Esophagus squamous epithelium (tissue), 4 donors: Measurements from ENCODE around the gene SLC51A.

Experiments
- CTCF ChIP-seq, 6 experiments: fragments of 450-650 bp in 4 of 6; fragments of 200-600 bp in 2 of 6; sonication (generic) in 2 of 6; IDR thresholded peaks; one replicate each; pipeline ENCODE4 v1.5.1; 2016 to 2019; ENCODE audit warnings: antibody characterized with exemption in 6 of 6, mild to moderate bottlenecking in 4 of 6, moderate library complexity in 4 of 6
- POLR2A ChIP-seq, 4 donors: fragments of 450-650 bp; IDR thresholded peaks; one replicate each; pipeline ENCODE4 v1.6.1; 2017; ENCODE audit warnings: antibody characterized with exemption in 4 of 4, mild to moderate bottlenecking in 4 of 4, moderate library complexity in 3 of 4

- TF ChIP-seq CTCF (IDR thresholded peaks at IDR 0.05) (no peak), POLR2A (IDR thresholded peaks at IDR 0.05) (no peak)
Observed at GRCh38 chr3:196208942-196209695, 7.2 kb upstream of the SLC51A start.
